ENCODE measurements around the gene CRACR2B.

Gene CRACR2B

DNA sequence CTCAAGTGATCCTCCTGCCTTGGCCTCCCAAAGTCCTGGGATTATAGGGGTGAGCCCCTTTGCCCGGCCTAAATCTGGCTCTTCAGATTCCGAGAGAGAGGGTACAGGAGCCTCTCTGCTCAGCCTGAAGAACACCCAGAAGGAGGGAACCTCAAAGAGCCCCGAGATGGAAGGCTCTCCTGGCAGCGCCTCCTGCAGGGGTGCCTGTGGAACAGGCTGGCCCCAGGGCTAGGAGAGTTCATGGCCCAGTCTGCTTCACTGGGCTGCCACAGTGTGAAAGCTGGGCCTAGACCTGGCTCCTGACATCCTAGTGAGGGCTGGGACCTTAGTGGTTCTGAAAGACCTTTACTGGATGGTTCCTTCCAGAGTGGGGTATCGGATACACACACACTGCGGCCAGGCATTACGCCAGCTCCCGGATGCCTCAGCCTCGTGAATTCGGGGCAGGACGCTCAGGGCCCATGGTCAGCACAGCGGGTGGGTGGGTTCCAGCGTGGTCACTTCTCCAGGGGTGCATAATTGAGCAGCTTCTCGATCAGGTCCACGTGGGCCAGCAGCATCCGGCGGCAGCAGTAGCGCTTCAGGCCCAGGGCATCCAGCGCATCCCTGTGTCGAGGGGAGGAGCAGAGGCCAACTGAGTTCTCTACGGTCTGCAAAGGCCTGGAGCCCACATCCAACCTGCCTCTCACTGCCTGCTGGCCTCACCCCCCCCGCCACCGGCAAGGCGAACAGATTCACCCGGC, 12.3 kb downstream of the CRACR2B start:
- no peak for DNase-seq

DNA sequence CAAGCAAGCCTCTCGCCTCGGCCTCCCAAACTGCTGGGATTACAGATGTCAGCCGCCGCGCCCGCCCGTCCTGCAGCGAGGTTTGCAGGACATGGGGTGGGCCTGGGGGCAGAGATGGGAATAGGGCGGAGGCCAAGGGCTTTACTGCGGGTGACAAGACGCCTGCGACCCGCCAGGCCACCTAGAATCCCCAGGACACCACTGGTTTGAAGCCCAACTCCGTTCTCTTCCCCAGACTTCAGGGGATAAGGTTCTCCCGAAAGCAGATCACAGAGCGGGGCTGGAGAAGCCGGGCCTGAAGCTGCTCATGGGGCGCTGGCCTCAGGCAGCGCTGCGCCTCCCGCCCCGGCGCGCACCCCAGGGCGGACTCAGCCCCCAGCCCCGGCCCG, 14.3 kb downstream of the CRACR2B start:
- DNase-seq, result no peak

DNA sequence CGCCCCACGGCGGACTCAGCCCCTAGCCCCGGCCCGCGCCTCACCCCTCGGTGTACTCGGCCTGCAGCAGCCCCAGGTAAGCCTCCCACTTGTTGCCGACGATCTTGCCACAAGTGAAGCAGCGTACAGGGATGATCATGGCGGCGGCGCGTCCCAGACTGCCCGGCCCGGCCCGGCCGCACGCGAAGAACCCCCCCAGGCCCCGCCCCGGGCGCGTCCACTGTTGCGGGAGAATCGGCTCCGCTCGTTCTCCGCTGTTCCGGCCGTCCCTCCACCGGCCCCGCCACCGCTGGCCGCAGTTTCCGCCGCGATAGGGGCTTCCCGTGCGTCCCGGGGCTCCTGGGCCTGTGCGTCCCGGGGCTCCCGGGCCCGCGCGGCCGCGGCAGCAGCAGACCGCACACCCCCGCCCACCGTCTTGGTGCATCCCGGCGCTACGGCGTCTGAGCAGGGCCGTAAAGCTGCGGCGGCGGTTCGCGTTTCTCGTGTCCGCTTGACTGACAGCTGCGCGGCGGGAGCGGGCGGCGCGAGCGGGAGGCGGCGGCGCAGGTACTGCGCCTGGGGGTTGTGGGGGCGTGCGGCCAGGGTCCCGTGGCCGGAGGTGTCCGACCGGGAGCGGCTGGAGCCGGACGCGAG, 14.8 kb downstream of the CRACR2B start, which contains the start of the genes POLR2L and TSPAN4:
POLR2L (minus strand) TSS at position 160 of the 633 bp plus-strand sequence; CDS start at position 139, 21 bp downstream.
TSPAN4 (plus strand) TSS at position 483 of the 633 bp plus-strand sequence. CDS start 7,453 bp downstream, outside the sequence.
- DNase-seq, result peak; percentile 69

DNA sequence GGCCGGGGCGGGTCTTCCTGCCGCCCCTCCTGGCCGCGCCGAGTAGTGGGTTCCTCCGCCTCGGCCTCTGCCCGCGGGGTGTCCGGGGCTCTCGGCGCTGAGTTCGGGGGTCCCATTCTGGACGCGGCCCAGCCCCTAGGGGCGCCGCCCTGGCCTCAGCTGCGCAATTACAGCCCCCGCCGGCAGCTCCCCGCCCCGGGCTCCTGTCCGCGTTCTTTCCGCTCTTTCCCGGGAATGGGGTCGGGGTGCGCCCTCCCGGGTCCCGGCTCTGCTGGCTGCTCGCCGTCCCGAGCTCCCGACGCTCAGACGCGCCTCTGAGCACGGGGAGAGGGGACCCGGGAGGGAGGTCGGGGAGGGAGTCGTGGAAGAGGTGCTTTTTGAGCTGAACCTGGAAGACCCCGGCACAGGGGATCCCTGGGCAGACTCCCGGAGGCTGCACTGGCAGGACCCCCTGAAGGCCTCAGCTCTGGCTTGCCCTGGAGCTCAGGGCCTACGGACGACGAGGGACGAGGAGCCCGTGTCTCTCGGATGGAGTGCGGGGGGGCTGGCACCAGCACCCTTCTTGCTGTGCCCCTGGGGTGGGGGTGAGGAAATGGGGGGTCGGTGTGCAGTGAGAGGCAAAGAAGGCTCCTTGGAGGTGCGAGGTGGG, 15.5 kb downstream of the CRACR2B start:
- no peak for DNase-seq

DNA sequence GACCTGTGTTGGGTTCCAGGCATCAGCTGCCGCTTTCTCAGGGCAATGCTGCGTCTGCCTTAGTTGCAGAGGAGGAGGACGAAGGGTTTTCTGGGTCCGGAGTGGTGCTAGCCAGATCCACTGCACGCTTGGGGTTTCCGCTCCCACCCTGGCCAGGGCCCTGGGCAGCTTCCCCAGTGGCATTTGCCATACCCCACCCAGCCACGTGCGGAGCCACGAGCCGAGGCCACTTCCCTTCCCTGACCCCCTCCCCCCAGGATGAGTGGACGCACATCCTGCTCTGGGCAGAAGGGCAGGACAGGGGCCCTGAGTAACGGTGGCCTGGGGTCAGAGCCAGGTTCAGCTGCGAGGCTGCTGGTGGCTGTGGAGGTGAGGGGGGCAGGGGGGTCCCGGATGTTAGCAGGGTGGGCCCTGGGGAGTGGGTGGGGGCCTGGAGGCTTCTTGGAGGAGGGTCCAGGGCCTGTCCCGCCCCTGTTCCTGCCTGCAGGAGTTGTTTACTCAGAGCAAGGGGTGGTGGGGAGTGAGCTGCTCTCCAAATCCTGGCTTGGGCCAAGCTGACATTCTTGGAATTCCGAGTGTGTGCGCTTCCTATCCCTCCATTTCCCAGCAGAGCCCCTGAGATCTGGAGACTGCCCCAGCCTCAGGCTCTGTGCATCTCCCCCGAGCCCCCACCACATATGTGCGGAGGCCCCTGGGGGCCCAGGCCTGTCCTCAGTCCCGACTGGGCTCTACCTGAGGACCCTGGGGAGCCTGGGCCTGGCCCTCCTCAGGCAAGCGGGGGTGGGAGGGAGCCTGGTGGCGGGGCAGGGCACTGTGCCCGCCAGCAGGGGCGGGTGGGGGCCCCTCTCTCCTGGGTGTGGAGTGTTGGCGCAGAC, 16.3 kb downstream of the CRACR2B start:
- peak; percentile 52 for DNase-seq

DNA sequence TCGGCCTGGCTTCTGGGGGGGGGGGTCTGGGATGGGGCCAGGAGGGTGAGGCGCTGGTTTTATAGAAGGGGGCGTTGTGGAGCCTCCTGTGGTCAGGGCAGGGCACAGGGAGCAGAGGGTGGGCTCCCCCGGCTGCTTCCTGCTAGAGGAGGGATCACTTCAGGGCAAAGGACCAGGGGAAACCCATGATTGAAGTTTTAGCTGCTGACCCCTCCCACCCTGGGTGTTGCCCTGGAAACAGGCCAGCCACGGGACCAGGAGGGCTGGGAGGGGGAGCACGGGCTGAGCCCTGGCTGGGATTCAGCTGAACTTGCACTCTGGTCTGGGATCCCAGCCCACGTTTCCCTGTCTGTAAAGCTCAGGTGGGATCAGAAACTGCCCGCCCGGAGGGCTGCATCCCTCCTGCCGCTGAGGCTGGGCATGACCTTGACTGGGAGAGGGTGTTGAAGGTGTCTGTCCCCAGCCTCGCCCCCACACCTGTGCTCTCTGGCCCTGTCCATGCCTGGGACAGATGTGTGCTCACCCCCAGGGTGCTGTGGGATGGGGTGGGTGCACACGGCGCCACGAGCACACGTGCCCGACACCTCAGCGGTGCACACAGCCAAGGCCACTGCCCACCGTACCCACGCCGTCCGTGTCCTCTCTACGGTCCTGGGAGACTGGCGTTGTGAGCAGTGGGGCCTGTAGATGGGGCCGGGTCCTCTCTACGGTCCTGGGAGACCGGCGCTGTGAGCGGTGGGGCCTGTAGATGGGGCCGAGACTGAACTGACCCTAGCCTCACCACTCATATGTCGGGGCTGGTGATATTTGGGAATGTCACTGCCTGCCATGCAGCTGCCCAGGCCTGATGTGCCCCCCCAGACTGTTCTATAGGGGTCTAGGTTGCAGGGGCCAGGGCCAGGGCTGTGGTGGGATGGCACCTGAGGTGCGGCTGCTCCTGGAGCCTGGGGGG, 17.2 kb downstream of the CRACR2B start:
- DNase-seq, result peak; percentile 58

DNA sequence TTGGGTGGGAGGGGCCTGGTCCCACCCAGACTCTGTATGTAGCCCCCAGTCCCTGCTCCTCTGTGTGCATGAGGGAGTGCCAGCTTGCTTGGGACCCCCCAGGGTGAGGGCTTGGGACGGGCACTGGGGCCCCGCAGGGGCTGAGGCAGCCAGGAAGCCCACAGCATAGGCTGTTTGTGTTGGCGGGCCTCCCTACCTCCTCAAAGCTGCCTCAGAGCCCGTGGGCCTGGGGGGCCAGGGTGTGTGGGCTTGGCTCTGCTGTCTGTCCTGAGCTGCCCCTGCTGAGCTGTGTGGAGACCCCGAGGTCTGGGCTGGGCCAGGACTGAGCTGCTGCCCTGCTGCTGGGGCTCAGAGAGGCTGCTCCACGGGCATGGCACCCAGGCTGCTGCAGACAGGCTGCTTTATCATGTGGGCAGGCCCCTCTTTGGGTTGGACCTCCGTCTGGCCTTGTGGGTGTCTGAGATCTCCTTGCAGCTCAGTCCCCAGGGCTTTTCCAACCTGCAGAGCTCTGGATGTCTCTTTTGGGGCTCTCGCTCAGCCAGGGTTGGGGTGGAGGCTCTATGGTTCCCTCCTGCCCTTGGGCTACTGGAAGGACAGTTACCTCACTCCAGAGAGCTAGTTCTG, 18.3 kb downstream of the CRACR2B start:
- no peak for DNase-seq

DNA sequence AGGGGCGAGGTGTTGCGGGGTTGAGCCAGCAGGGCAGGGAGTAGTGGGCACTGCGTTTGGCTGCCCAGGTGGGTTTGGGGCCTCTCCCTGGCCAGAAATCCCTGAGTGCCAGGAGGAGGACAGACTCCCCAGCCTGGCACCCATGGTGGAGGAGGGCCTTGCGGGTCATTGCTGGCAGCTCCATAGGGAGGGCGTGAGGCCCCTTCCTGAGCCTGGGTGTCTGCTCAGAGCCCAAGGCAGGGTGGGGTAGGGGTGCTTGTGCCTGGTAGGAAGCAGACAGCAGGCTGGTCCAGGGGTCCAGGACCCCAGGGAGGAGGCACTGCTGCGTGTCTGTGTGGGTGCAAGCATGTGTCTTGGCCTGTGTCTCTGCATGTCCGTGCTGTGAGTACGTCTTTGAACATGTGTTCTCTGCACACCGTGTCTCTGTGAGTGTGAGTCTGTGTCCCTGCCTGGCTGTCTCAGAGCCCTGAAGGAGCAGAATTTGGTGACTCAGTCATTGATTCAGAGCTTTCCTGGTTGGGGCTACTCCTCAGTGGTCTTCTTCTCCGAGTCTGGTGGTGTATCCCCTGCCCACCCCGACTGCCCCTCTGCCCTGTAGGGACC, 18.9 kb downstream of the CRACR2B start:
- DNase-seq, result no peak

DNA sequence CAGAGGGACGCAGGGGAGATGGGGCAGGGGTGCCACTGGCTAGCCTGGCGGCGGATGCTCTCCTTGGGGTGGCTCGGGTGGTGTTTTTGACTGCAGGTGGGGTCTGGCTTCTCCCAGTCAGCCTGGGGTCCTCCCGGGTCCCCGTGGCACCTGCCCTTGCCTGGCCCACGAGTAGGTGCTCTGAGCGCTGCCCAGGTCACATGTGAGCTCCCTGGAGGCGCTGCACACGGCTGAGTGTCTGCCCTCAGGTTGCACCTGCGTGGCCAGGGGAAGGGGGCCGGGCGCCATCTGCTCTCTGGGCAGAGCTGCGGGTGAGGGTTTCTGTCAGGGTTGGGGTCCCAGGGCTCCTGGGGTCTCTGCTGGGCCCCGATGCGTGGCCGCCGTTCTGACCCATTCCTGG, 20.2 kb downstream of the CRACR2B start:
- no peak for DNase-seq

DNA sequence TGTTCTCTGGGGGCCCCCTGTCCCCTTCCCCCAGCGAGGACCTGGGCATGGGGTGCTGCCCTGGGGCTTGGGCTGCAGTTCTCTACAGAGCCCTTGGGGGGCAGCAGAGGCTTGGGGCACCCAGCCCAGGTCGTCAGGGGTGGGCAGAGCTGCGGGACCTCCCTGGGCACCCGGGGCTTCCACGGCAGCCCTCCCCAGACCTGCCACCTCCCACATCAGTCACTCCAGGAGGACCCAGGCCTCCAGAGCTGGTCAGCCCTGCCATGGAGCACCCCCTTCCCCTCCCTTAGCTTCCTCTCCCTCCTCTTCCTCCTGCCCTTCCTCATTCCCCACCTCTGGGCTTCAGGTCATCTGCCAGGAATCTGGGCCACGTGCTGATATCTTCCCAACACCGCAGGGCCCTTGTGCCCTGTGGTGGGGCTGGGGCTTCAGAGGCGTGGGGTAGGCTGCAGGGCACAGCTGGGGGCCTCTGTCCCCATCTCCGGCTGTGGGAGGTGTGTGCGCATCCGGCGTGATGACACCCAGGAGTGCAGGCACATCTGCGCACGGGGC, 20.7 kb downstream of the CRACR2B start:
- no peak for DNase-seq

DNA sequence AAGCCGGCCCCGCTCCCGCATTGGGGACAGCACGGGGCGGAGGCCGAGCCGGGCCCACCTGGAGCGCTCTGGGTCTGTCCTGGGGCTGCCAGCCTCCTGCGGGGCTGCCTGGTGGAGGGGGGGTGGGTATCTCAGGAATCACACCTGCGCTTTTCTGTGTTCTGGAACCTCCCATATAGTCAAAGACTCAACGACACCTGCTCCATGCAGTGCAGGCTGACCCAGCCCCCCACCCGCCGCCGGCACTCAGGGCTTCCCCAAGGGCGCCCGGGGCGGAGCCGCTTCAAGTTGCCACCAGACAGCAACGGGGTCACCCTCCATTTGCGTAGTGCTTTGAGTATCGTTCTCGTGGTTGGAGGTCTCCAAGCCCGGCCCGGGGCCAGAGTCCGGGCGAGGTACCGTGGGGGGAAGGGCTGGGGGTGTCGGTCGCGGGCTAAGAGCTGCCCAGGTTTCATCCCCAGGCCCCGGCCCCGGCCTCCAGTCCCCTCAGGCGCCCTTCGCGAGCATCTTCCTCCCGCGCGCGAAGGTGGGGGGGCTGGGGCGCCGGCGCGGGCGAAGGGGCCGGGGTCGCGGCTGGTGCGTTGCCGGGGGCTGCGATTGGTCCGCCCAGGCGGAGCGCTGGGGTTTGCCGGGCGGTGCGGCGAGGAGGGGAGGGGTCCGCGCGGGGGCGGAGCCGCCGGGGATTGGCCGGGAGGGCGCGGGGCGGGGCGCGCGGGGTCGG, 21.5 kb downstream of the CRACR2B start:
- no peak for DNase-seq

DNA sequence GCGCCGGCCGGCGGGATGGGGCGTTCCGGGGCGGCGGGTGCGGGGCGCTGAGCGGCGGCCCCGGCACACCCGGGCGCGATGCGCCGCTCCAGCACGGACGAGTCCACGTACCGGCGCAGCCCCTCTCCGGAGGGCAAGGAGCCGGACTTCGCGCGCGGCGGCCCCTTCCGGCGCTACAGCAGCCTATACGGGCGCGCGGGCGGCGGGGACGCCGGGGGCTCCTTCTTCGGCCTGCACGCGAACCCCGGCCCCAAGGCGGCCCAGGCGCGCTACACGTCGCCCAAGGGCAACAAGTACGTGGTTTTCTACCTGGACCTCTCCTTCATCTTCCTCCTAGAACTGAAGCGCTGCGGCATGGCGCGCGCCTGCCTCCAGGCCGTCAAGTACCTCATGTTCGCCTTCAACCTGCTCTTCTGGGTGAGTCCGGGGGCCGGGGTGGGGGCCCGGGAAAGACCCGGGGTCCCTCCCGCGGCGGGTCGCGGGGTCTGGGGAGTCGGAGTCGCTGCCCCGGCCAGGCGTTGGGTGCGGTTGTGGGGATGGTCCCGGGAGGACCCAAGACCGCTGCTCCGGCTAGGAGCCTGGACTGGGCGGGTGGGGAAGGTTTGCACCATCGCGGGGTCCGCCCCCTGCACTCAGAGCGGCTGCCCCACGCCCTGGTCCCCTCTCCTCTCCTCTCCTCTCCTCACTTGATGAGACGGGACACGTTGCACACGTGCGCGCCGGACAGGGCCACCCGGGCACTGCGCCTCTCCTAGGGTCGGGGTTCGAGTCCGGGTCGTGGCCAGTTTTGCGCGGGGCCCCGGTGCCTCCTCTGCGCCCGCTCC, 22.4 kb downstream of the CRACR2B start:
- DNase-seq, result no peak

DNA sequence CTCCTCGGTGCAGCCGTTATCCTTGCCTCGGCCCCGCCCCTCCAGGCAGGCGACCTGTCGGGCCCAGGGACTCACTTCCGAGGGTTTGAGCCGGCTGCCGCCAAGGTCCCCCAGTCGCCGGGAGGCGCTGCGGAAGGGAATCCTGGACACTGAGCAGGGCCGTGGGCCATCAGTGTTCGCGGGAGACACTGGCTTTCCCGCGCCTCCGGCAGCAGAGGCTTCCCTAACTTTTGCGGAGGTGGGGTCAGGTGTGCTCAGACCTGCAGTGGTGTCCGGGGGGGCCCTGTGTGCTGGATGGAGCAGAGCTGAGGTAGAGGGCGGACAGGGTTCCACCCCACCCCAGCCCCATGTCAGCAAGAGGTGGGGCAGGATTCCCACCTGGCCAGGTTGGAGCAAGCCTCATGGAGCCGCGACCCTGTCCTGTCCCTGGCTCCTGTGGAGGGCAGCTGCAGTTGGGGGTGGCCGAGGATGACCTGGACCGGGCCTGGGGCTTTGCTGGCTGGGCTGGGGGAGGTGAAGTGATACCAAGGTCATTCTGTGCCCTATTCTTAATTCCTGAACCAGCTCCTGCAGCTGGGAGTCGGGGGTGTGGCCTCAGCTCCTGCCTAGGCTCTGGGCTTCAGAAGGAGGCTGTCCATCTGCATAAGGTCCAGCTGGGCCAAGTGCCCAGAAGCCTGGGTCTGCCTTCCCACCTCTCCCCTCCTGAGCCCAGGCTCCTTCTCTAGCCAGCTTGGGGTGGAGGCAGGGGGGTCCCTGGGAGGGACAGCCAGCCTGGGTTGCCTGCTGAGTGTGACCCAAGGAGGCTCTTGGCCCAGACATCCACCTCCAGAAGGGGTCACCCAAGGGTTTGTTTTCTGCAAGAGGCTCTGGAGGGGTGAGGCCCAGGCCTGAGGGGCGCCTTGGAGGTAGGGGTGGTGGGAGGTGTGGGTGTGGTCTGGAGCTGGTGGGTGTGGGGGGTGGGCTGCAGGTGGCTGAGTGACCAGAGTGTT, 23.4 kb downstream of the CRACR2B start:
- DNase-seq, result no peak

DNA sequence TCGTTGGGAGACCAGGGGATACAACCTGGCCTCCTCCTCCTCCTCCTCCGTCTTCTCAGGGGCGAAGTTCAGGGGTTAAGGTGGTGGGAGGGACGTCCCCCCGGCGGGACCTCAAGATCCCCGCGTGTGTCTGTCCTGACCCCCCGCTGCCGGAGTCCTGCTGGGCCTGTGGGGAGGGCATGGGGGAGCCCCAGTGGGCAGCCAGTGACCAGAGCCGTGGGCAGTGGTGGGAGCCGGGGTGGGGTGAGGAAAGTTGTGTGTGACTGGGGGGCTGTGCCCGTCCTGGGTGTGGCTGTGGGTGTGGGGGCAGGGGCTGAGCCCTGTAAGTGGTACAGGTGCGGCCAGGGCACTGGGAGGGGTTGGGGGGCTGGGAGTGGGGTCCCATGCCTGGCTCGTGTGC, 25.0 kb downstream of the CRACR2B start:
- DNase-seq, result no peak

DNA sequence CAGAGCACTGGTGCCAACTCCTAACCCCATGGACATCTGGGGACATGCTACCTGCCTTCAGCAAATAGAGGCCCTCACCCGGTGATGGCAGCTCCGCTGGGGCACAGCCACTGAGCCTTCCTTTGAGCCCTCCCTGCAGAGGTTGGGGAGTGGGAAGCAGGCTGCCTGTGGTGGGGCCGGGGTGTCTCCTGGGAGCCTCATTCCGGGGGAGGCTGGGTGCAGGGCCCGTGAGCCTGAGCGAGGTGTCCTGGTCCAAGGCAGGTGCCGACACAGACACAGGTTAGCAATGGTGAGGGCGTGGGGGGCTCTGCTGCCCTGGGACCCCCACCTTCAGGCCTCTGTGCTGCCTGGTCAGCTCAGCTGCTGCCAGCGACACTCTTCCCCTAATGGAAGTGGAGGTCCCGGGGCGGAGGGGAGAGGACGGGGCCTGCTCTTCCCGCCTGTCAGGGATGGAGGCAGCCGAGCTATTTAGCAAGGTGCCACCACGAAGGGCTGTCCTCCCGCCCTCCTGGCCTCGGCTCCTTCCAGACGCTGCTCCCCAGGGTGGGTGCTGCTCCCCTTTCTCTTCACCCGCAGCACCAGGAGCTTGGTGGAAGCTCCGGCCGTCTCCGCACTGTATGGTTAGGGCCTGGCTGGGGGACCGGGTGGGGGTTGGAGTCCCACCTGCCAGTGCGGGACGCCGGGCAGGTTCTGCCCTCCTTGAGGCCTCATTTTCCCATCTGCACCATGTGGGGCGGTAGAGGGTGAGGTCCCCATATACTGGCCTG, 26.1 kb downstream of the CRACR2B start:
- no peak for DNase-seq

DNA sequence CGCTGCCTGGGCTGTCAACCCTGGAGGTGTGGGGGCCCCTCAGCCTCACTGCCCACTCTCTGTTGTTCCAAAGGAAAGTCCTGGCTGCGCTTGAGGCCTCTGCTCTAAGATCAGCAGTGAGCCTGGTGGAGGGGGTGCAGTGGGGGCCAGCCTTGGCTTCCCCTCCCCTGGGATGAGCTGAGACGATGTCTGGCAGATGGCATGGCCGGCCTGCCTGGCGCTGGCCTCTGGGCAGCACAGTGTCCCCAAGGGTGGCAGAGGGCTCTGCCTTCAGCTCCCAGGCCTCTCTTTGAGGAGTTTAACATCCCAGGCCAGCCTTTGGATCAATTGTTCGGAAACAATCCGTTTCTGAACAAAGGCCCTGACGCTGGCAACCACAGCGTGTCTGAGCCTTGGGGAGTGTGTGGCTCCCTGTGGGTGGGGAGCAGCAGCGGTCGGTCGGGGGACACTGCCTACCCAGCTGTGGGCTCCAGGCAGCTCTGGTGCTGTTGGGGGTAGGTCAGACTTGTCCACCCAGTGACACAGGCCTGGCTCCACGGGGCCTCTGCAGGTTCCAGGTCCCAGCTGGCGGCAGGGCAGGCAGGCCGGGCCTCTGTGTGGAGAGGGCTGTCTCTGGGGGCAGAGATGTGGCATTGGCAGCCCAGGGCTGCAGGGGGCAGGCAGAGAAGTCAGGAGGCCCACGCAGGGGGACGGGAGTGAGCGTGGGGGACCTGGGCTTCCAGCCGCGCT, 27.0 kb downstream of the CRACR2B start:
- DNase-seq, result no peak

Data from NCI-H446 treated with DMSO at 0.1 percent for 48 hours (cell line).